Measurements from ENCODE around the gene ZEB2.

Gene ZEB2

GRCh38 chr2:144357623-144358373 lies 162.1 kb downstream of the ZEB2 start:
- no peak for DNase-seq (ENCODE audit: low read depth in 2 of 2)

GRCh38 chr2:144356402-144356801 lies 163.5 kb downstream of the ZEB2 start:
- DNase-seq (ENCODE audit: low read depth in 2 of 2) = no peak

- no peak for DNase-seq (ENCODE audit: low read depth in 2 of 2)
These were observed 165.0 kb downstream of the ZEB2 start for GRCh38 chr2:144354953-144355352.

- DNase-seq (ENCODE audit: low read depth in 2 of 2) = no peak
These were observed 168.2 kb downstream of the ZEB2 start for GRCh38 chr2:144351687-144352086.

- DNase-seq (ENCODE audit: low read depth in 2 of 2) = no peak
These were observed 169.6 kb downstream of the ZEB2 start for GRCh38 chr2:144350151-144350802.

- DNase-seq (ENCODE audit: low read depth in 2 of 2) = no peak
These were observed 170.2 kb downstream of the ZEB2 start for GRCh38 chr2:144349674-144350073.

GRCh38 chr2:144348846-144349245 lies 171.1 kb downstream of the ZEB2 start:
- no peak for DNase-seq (ENCODE audit: low read depth in 2 of 2)

- DNase-seq (ENCODE audit: low read depth in 2 of 2) = no peak
These were observed 173.7 kb downstream of the ZEB2 start for GRCh38 chr2:144346229-144346628.

GRCh38 chr2:144343145-144343544 lies 176.8 kb downstream of the ZEB2 start:
- no peak for DNase-seq (ENCODE audit: low read depth in 2 of 2)

GRCh38 chr2:144341538-144341937 lies 178.4 kb downstream of the ZEB2 start:
- no peak for DNase-seq (ENCODE audit: low read depth in 2 of 2)

- no peak for DNase-seq (ENCODE audit: low read depth in 2 of 2)
These were observed 180.9 kb downstream of the ZEB2 start for GRCh38 chr2:144339048-144339447.

GRCh38 chr2:144334551-144334950 lies 185.4 kb downstream of the ZEB2 start:
- no peak for DNase-seq (ENCODE audit: low read depth in 2 of 2)

Measured in stimulated activated CD8-positive, alpha-beta memory T cell treated with anti-CD3 and anti-CD28 coated beads, Interleukin-15, amount 100 ng/mL, for 4 hours (primary cell).